CD4-positive, alpha-beta T cell (primary cell): ENCODE data around the gene MRM3. TPM values are rescaled to one million over a fixed set of nuclear protein-coding genes. Genes with fewer than 3 reads are reported as not detected.

Experiments
- ATAC-seq: fragments of 200-7000 bp; cut with Tn5 transposase; one replicate; pipeline ENCODE4 v1.10.0; 2022; ENCODE audit warnings: mild to moderate bottlenecking; ENCODE audit not compliant: poor library complexity
- CTCF ChIA-PET: fragments of 350-600 bp; sonication (Branson Sonifier 250); formaldehyde crosslinking; loops from one replicate; lab custom pipeline; 2021; ENCODE audit warnings: antibody characterized with exemption, inconsistent platforms; lab: Charles Lee
- POLR2A ChIA-PET: fragments of 350-600 bp; sonication (Branson Sonifier 250); formaldehyde crosslinking; loops from one replicate; lab custom pipeline; 2021; ENCODE audit warnings: antibody characterized with exemption, inconsistent platforms; lab: Charles Lee
- DNase-seq, 14 experiments: peaks; one replicate each; pipeline ENCODE4 v3.0.0-alpha.2; 2013 to 2020; ENCODE audit warnings: mixed read lengths in 2 of 14
- H3K27ac ChIP-seq, 2 donors: one replicate each; pipeline versions ENCODE4 v1.5.1 to v1.7.0; 2013; ENCODE audit warnings: low read length in 2 of 2, low read depth in 1 of 2, mild to moderate bottlenecking in 1 of 2
- H3K27me3 ChIP-seq, 2 experiments: 1 replicate in 1 of 2; 2 replicates in 1 of 2; pipeline versions ENCODE4 v1.6.1 to v1.7.0; 2013; ENCODE audit warnings: low read length in 2 of 2, control low read depth in 1 of 2, mild to moderate bottlenecking in 1 of 2, moderate library complexity in 1 of 2; ENCODE audit not compliant: insufficient read depth in 2 of 2, control insufficient read depth in 1 of 2
- H3K36me3 ChIP-seq: one replicate; pipeline ENCODE4 v1.6.1; 2013; ENCODE audit warnings: low read length, control low read depth; ENCODE audit not compliant: insufficient read depth
- H3K4me1 ChIP-seq: one replicate; pipeline ENCODE4 v1.6.1; 2013; ENCODE audit warnings: low read length, control low read depth; ENCODE audit not compliant: insufficient read depth
- H3K4me3 ChIP-seq: one replicate; pipeline ENCODE4 v1.5.1; 2013; ENCODE audit warnings: mild to moderate bottlenecking, low read length, moderate library complexity
- H3K9me3 ChIP-seq, 2 experiments: 1 replicate in 1 of 2; 2 replicates in 1 of 2; pipeline versions ENCODE4 v1.6.1 to v1.7.0; 2013; ENCODE audit warnings: low read length in 2 of 2, mild to moderate bottlenecking in 2 of 2, control low read depth in 1 of 2, moderate library complexity in 1 of 2; ENCODE audit not compliant: control insufficient read depth in 1 of 2, insufficient read depth in 1 of 2
- H3K27ac Mint-ChIP-seq: one replicate; pipeline ENCODE4 v1.8.0; 2020; ENCODE audit warnings: mixed read lengths
- H3K27me3 Mint-ChIP-seq: one replicate; pipeline ENCODE4 v1.8.0; 2021; ENCODE audit warnings: mixed read lengths
- H3K36me3 Mint-ChIP-seq: one replicate; pipeline ENCODE4 v1.8.0; 2021; ENCODE audit warnings: low read depth, mixed read lengths
- H3K4me1 Mint-ChIP-seq: one replicate; pipeline ENCODE4 v1.8.0; 2021; ENCODE audit warnings: low read depth, mixed read lengths
- H3K4me3 Mint-ChIP-seq: one replicate; pipeline ENCODE4 v1.8.0; 2020; ENCODE audit warnings: mild to moderate bottlenecking, mixed read lengths
- H3K9me3 Mint-ChIP-seq: one replicate; pipeline ENCODE4 v1.8.0; 2020; ENCODE audit warnings: mixed read lengths
- CTCF ChIP-seq: fragments of 200-600 bp; IDR thresholded peaks from one replicate; pipeline ENCODE4 v1.8.0; 2022; ENCODE audit warnings: antibody characterized with exemption, mild to moderate bottlenecking
- intact Hi-C, 2 experiments: fragments of 100-400 bp; cut with DNase I in 1 of 2; cut with micrococcal nuclease in 1 of 2; formaldehyde crosslinking; loops; one replicate each; pipeline versions ENCODE4 v1.15.1 to v1.9.0; 2023 to 2025; cut with DNase I, micrococcal nuclease
- total RNA-seq, 174 experiments: library from RNA in 2 of 174; stranded (reverse) in 2 of 174; gene quantifications; one replicate each; pipeline ENCODE4 v1.2.3 and lab custom pipeline; 2021 to 2026

MRM3 gene
- total RNA-seq, 2 experiments from 2014 or later = 40.8 to 44.1 TPM

GRCh38 chr17:806346-806745, 24.2 kb downstream of the MRM3 start:
- Mint-ChIP-seq H3K27ac (no peak overlapping the region), H3K4me3 (no peak overlapping the region), H3K36me3 (no peaks in the 10 kb centered on the region), H3K9me3 (no peaks in the 10 kb centered on the region), H3K27me3 (peaks cover 7% of the 10 kb centered on the region), H3K4me1 (no peaks in the 10 kb centered on the region)
- ChIA-PET CTCF (no interaction called here), POLR2A (no interaction called here)
- no peak for ATAC-seq
- Histone ChIP-seq H3K27ac (no peak overlapping the region), H3K9me3 (peaks cover 0 to 6% of the 10 kb centered on the region in 2 experiments), H3K4me3 (no peak overlapping the region), H3K4me1 (no peaks in the 10 kb centered on the region), H3K27me3 (no peaks in the 10 kb centered on the region), H3K36me3 (no peaks in the 10 kb centered on the region)
- no peak for TF ChIP-seq CTCF
- no peak for DNase-seq
- intact Hi-C loops = no loop called here

- Mint-ChIP-seq H3K36me3 (no peaks in the 10 kb centered on the region), H3K27me3 (peaks cover 7% of the 10 kb centered on the region), H3K4me1 (no peaks in the 10 kb centered on the region), H3K4me3 (no peak overlapping the region), H3K9me3 (no peaks in the 10 kb centered on the region), H3K27ac (no peak overlapping the region)
- Histone ChIP-seq H3K9me3 (peaks cover 0 to 6% of the 10 kb centered on the region in 2 experiments), H3K36me3 (no peaks in the 10 kb centered on the region), H3K27me3 (no peaks in the 10 kb centered on the region), H3K4me3 (no peak overlapping the region), H3K4me1 (no peaks in the 10 kb centered on the region), H3K27ac (no peak overlapping the region)
- ChIA-PET POLR2A (no interaction called here), CTCF (no interaction called here)
- DNase-seq = no peak
- TF ChIP-seq CTCF = no peak
- intact Hi-C loops = no loop called here
- ATAC-seq = no peak
Measured at GRCh38 chr17:806781-807522, 24.8 kb downstream of the MRM3 start.

GRCh38 chr17:807523-808294, 25.6 kb downstream of the MRM3 start:
- Histone ChIP-seq H3K36me3 (no peaks in the 10 kb centered on the region), H3K4me3 (no peak overlapping the region), H3K9me3 (peaks cover 0 to 6% of the 10 kb centered on the region in 2 experiments), H3K27me3 (no peaks in the 10 kb centered on the region), H3K27ac (no peak overlapping the region), H3K4me1 (no peaks in the 10 kb centered on the region)
- TF ChIP-seq CTCF = no peak
- no peaks in the 10 kb centered on the region for H3K36me3 Mint-ChIP-seq
- H3K4me3 Mint-ChIP-seq = no peak overlapping the region
- H3K27me3 Mint-ChIP-seq = peaks cover 7% of the 10 kb centered on the region
- intact Hi-C loops = no loop called here
- no peak overlapping the region for H3K27ac Mint-ChIP-seq
- no peaks in the 10 kb centered on the region for H3K4me1 Mint-ChIP-seq
- CTCF ChIA-PET = no interaction called here
- DNase-seq (no peak), ATAC-seq (no peak)
- H3K9me3 Mint-ChIP-seq = no peaks in the 10 kb centered on the region
- POLR2A ChIA-PET = no interaction called here
